DOHH2 (cell line): ENCODE measurements around the gene GRK6.

Experiments
- H3F3A ChIP-seq: fragments of 200-600 bp; sonication (generic), shearing (Covaris generic); 2 replicates; pipeline ENCODE4 v1.6.0; 2016; ENCODE audit warnings: antibody characterized with exemption, mild to moderate bottlenecking; ENCODE audit not compliant: control insufficient read depth, insufficient read depth
- H3K27ac ChIP-seq: fragments of 200-600 bp; sonication (generic); 2 replicates; pipeline ENCODE4 v1.5.1; 2014; ENCODE audit warnings: low read depth, mild to moderate bottlenecking, low read length, moderate library complexity
- H3K27me3 ChIP-seq: fragments of 200-600 bp; sonication (generic); 2 replicates; pipeline ENCODE4 v1.6.1; 2014; ENCODE audit warnings: mild to moderate bottlenecking, low read length, mixed read lengths; ENCODE audit not compliant: control insufficient read depth
- H3K36me3 ChIP-seq: fragments of 200-600 bp; sonication (generic); 2 replicates; pipeline ENCODE4 v1.6.1; 2014; ENCODE audit warnings: mild to moderate bottlenecking, low read length, moderate library complexity, mixed read lengths; ENCODE audit not compliant: control insufficient read depth
- H3K4me1 ChIP-seq: fragments of 200-600 bp; sonication (generic); 2 replicates; pipeline ENCODE4 v1.6.1; 2014; ENCODE audit warnings: mild to moderate bottlenecking, low read length, mixed read lengths; ENCODE audit not compliant: control insufficient read depth
- H3K4me2 ChIP-seq: fragments of 200-600 bp; sonication (generic); 2 replicates; pipeline ENCODE4 v1.6.0; 2014; ENCODE audit warnings: mild to moderate bottlenecking, low read length, moderate library complexity
- H3K4me3 ChIP-seq: fragments of 200-600 bp; sonication (generic); 2 replicates; pipeline ENCODE4 v1.5.1; 2014; ENCODE audit warnings: mild to moderate bottlenecking, low read length, mixed read lengths
- H3K79me2 ChIP-seq: fragments of 200-600 bp; sonication (generic); 2 replicates; pipeline ENCODE4 v1.6.1; 2014; ENCODE audit warnings: mild to moderate bottlenecking, low read length, mixed read lengths; ENCODE audit not compliant: control insufficient read depth
- H3K9me2 ChIP-seq: fragments of 200-600 bp; sonication (generic); replicated peaks from 2 replicates; pipeline ENCODE4 v1.6.1; 2014; ENCODE audit warnings: mild to moderate bottlenecking, low read length, mixed read lengths; ENCODE audit not compliant: control insufficient read depth
- H3K9me3 ChIP-seq: fragments of 200-600 bp; sonication (generic); 2 replicates; pipeline ENCODE4 v1.6.1; 2014; ENCODE audit warnings: antibody characterized with exemption, low read length, mixed read lengths; ENCODE audit not compliant: control insufficient read depth, insufficient read depth
- H4K20me1 ChIP-seq: fragments of 200-600 bp; sonication (generic); 2 replicates; pipeline ENCODE4 v1.6.0; 2014; ENCODE audit warnings: low read depth, mild to moderate bottlenecking, antibody characterized with exemption, low read length, moderate library complexity; ENCODE audit not compliant: control insufficient read depth, insufficient read depth
- EZH2phosphoT487 ChIP-seq: fragments of 200-600 bp; sonication (generic); IDR thresholded peaks from 2 replicates; pipeline ENCODE4 v1.6.1; 2017; ENCODE audit warnings: borderline replicate concordance, mild to moderate bottlenecking, antibody characterized with exemption, low read length, moderate library complexity, mixed read lengths
- TF ChIP-seq, protein P1 (sequence below): fragments of 200-600 bp; sonication (generic); IDR thresholded peaks from one replicate; pipeline ENCODE4 v1.5.1; 2014; ENCODE audit warnings: antibody characterized with exemption, mild to moderate bottlenecking, low read depth, low read length; ENCODE audit not compliant: poor library complexity, severe bottlenecking

Gene GRK6

DNA sequence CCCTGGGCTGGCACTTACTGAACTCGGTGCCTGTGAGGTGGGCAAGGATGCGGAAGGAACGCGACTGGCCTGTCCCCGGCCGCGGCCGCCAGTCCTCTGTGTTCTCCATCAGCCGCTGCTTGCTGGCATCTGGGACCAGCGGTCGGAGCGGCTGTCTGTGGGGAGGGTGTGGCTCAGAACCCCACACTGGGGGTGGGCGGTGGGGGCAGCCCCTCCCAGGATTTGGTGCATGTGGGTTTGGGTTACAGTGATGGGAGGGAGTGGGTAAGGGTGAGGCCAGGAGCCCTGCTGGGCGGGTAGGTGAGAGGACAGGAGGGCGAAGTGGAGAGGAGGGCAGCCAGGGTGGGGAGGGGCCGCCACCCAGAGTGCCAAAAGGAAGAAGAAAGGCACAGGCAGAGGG is 64.5 kb downstream of the GRK6 start:
- H4K20me1 ChIP-seq = no peaks in the 10 kb centered on the region
- H3K9me3 ChIP-seq = no peaks in the 10 kb centered on the region
- peaks cover 5% of the 10 kb centered on the region; the same call in 1 of the 2 replicates for H3F3A ChIP-seq
- H3K4me1 ChIP-seq = peaks cover 50% of the 10 kb centered on the region
- H3K79me2 ChIP-seq = no peaks in the 10 kb centered on the region
- no peak overlapping the region; the same call in 1 of the 2 replicates for H3K4me3 ChIP-seq
- H3K27me3 ChIP-seq = no peaks in the 10 kb centered on the region
- H3K36me3 ChIP-seq = peaks cover 10% of the 10 kb centered on the region; the same call in 1 of the 2 replicates
- H3K27ac ChIP-seq = no peak overlapping the region
- H3K4me2 ChIP-seq = peak overlapping the region; percentile 39; the same call in 1 of the 2 replicates
- TF ChIP-seq, protein P1, sequence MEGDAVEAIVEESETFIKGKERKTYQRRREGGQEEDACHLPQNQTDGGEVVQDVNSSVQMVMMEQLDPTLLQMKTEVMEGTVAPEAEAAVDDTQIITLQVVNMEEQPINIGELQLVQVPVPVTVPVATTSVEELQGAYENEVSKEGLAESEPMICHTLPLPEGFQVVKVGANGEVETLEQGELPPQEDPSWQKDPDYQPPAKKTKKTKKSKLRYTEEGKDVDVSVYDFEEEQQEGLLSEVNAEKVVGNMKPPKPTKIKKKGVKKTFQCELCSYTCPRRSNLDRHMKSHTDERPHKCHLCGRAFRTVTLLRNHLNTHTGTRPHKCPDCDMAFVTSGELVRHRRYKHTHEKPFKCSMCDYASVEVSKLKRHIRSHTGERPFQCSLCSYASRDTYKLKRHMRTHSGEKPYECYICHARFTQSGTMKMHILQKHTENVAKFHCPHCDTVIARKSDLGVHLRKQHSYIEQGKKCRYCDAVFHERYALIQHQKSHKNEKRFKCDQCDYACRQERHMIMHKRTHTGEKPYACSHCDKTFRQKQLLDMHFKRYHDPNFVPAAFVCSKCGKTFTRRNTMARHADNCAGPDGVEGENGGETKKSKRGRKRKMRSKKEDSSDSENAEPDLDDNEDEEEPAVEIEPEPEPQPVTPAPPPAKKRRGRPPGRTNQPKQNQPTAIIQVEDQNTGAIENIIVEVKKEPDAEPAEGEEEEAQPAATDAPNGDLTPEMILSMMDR = no peak
- TF ChIP-seq EZH2phosphoT487 = no peak
- no peaks in the 10 kb centered on the region for H3K9me2 ChIP-seq

GRCh38 chr5:177491429-177491945 is 65.0 kb downstream of the GRK6 start:
- H3K9me3 ChIP-seq = no peaks in the 10 kb centered on the region
- H3K36me3 ChIP-seq = peaks cover 10% of the 10 kb centered on the region; the same call in 1 of the 2 replicates
- no peak overlapping the region for H3K4me3 ChIP-seq
- peaks cover 55% of the 10 kb centered on the region for H3K4me1 ChIP-seq
- no peaks in the 10 kb centered on the region for H3K27me3 ChIP-seq
- peaks cover 4% of the 10 kb centered on the region; the same call in 1 of the 2 replicates for H4K20me1 ChIP-seq
- H3F3A ChIP-seq = peaks cover 5% of the 10 kb centered on the region; the same call in 1 of the 2 replicates
- H3K27ac ChIP-seq = no peak overlapping the region
- H3K9me2 ChIP-seq = no peaks in the 10 kb centered on the region
- H3K4me2 ChIP-seq = no peak overlapping the region
- TF ChIP-seq, protein P1 = peak; percentile 60
- TF ChIP-seq EZH2phosphoT487 = no peak
- H3K79me2 ChIP-seq = peaks cover 2% of the 10 kb centered on the region; the same call in 1 of the 2 replicates

GRCh38 chr5:177491983-177492746 is 65.7 kb downstream of the GRK6 start:
- Histone ChIP-seq H3F3A (peaks cover 5% of the 10 kb centered on the region; the same call in 1 of the 2 replicates), H3K4me1 (peaks cover 57% of the 10 kb centered on the region)

More at GRCh38 chr5:177491983-177492746, 65.7 kb downstream of the GRK6 start:
- Histone ChIP-seq H3K4me3 (no peak overlapping the region), H3K9me3 (no peaks in the 10 kb centered on the region), H3K27ac (no peak overlapping the region), H4K20me1 (peaks cover 5% of the 10 kb centered on the region; the same call in 1 of the 2 replicates), H3K79me2 (peaks cover 4% of the 10 kb centered on the region; the same call in 1 of the 2 replicates), H3K4me2 (no peak overlapping the region), H3K9me2 (no peaks in the 10 kb centered on the region), H3K27me3 (no peaks in the 10 kb centered on the region), H3K36me3 (peaks cover 9% of the 10 kb centered on the region; the same call in 1 of the 2 replicates)
- TF ChIP-seq EZH2phosphoT487 = no peak
- TF ChIP-seq, protein P1 = no peak
